ENCODE measurements around the gene GLYATL3. TPM values are rescaled to one million over a fixed set of nuclear protein-coding genes. Genes with fewer than 3 reads are reported as not detected.

The GLYATL3 gene
- total RNA-seq (2013): not detected
- polyA plus RNA-seq (not detected), polyA minus RNA-seq (not detected in 2 replicates), total RNA-seq (0 to 0.69 (median 0) reads per million in 11 experiments)

- no CpG with 5 or more reads among the region's 2 CpGs for WGBS (ENCODE audit: insufficient coverage)
- no peaks in the 10 kb centered on the region for H3K36me3 ChIP-seq (replicated peaks in 1 of 2; ENCODE audit: control insufficient read depth in 1 of 2, insufficient read depth in 2 of 2, low read length in 2 of 2)
- H3K27me3 Mint-ChIP-seq (ENCODE audit: low read depth in 3 of 3): peaks cover 0 to 2% (median 2%) of the 10 kb centered on the region in 3 donors
- intact Hi-C loops (cut with micrococcal nuclease): no loop called here
- no peaks in the 10 kb centered on the region for H3K9me3 Mint-ChIP-seq
- no peaks in the 10 kb centered on the region for H3K4me1 ChIP-seq (ENCODE audit: control insufficient read depth in 1 of 2, insufficient read depth in 2 of 2, low read length in 2 of 2)
- H3K4me3 Mint-ChIP-seq: no peak within 1 kb of the TSS
- H3K27ac Mint-ChIP-seq: peak within 1 kb of the TSS in 1 of 7 donors; percentile 43
- no peak for TF ChIP-seq CTCF (IDR thresholded peaks at IDR 0.05)
- H3K4me3 ChIP-seq (replicated peaks in 1 of 3; ENCODE audit: low read depth in 2 of 3, low read length in 3 of 3): no peak within 1 kb of the TSS
- no peak for DNase-seq
- H2AFZ ChIP-seq (ENCODE audit: insufficient read depth, low read depth, low read length, poor library complexity, severe bottlenecking): no peak within 1 kb of the TSS
- H3K27ac ChIP-seq (ENCODE audit: low read depth in 1 of 2, low read length in 2 of 2): no peak within 1 kb of the TSS
- H3K4me1 Mint-ChIP-seq: no peaks in the 10 kb centered on the region
- no peaks in the 10 kb centered on the region for H3K9me3 ChIP-seq (replicated peaks in 1 of 2; ENCODE audit: control insufficient read depth in 1 of 2, insufficient read depth in 1 of 2, low read length in 2 of 2)
- no peaks in the 10 kb centered on the region for H4K20me1 ChIP-seq (ENCODE audit: insufficient read depth, low read length)
- H3K79me2 ChIP-seq (ENCODE audit: insufficient read depth, low read length): no peaks in the 10 kb centered on the region
- H3K4me2 ChIP-seq (replicated peaks; ENCODE audit: extremely low read depth, low read length, poor library complexity, severe bottlenecking): no peak within 1 kb of the TSS
- no peaks in the 10 kb centered on the region for H3K27me3 ChIP-seq (ENCODE audit: control insufficient read depth in 2 of 2, insufficient read depth in 2 of 2, low read length in 2 of 2)
- H3K36me3 Mint-ChIP-seq: peaks cover 3 to 5% of the 10 kb centered on the region in 2 donors
- no peak within 1 kb of the TSS for H3K9ac ChIP-seq (ENCODE audit: insufficient read depth, low read length, poor library complexity, severe bottlenecking)
Observed at GRCh38 chr6:49499623-49500022, at the start of gene GLYATL3. Gene GLYATL3, plus strand, starts transcription at chr6:49499923. Its CDS starts 12,068 bp downstream, at chr6:49511991.

GRCh38 chr6:49453221-49453620, 46.5 kb upstream of the GLYATL3 start:
- Histone ChIP-seq H4K20me1 (ENCODE audit: insufficient read depth, low read length) (no peaks in the 10 kb centered on the region), H2AFZ (ENCODE audit: insufficient read depth, low read depth, low read length, poor library complexity, severe bottlenecking) (no peak overlapping the region), H3K9me3 (replicated peaks in 1 of 2; ENCODE audit: control insufficient read depth in 1 of 2, insufficient read depth in 1 of 2, low read length in 2 of 2) (no peaks in the 10 kb centered on the region), H3K9ac (ENCODE audit: insufficient read depth, low read length, poor library complexity, severe bottlenecking) (no peak overlapping the region), H3K36me3 (replicated peaks in 1 of 2; ENCODE audit: control insufficient read depth in 1 of 2, insufficient read depth in 2 of 2, low read length in 2 of 2) (peaks cover 48 to 75% of the 10 kb centered on the region in 2 donors), H3K4me1 (ENCODE audit: control insufficient read depth in 1 of 2, insufficient read depth in 2 of 2, low read length in 2 of 2) (no peaks in the 10 kb centered on the region), H3K4me3 (replicated peaks in 1 of 3; ENCODE audit: low read depth in 2 of 3, low read length in 3 of 3) (no peak overlapping the region), H3K27ac (ENCODE audit: low read depth in 1 of 2, low read length in 2 of 2) (no peak overlapping the region), H3K27me3 (ENCODE audit: control insufficient read depth in 2 of 2, insufficient read depth in 2 of 2, low read length in 2 of 2) (no peaks in the 10 kb centered on the region), H3K4me2 (replicated peaks; ENCODE audit: extremely low read depth, low read length, poor library complexity, severe bottlenecking) (no peak overlapping the region), H3K79me2 (ENCODE audit: insufficient read depth, low read length) (no peaks in the 10 kb centered on the region)
- Mint-ChIP-seq H3K4me3 (no peak overlapping the region), H3K36me3 (peaks cover 45 to 54% of the 10 kb centered on the region in 2 donors), H3K4me1 (no peaks in the 10 kb centered on the region), H3K27me3 (ENCODE audit: low read depth in 3 of 3) (no peaks in the 10 kb centered on the region), H3K27ac (no peak overlapping the region), H3K9me3 (no peaks in the 10 kb centered on the region)
- TF ChIP-seq CTCF (IDR thresholded peaks at IDR 0.05): peak; percentile 66
- WGBS (ENCODE audit: insufficient coverage): no CpG with 5 or more reads among the region's 2 CpGs
- no peak for DNase-seq
- intact Hi-C loops (cut with micrococcal nuclease): no loop called here

Data from CD14-positive monocyte (primary cell).